Tongue (tissue), 2 donors: Measurements from ENCODE around the gene GATAD2A. TPM values are rescaled to one million over a fixed set of nuclear protein-coding genes. Genes with fewer than 3 reads are reported as not detected.

Source experiments
- DNase-seq: peaks from one replicate; pipeline ENCODE4 v3.0.0-alpha.2; 2015
- total RNA-seq: library from RNA; depleted of rRNA; stranded (reverse); fragments of >200 nt; gene quantifications from one replicate; pipeline ENCODE4 v1.2.3, GENCODE V29; 2014

Gene GATAD2A
- total RNA-seq, 1 donor from 2014 or later: 24.0 TPM

- DNase-seq: peak; percentile 94
These were observed 84.9 kb downstream of the GATAD2A start for GRCh38 chr19:19490214-19490968.

DNA sequence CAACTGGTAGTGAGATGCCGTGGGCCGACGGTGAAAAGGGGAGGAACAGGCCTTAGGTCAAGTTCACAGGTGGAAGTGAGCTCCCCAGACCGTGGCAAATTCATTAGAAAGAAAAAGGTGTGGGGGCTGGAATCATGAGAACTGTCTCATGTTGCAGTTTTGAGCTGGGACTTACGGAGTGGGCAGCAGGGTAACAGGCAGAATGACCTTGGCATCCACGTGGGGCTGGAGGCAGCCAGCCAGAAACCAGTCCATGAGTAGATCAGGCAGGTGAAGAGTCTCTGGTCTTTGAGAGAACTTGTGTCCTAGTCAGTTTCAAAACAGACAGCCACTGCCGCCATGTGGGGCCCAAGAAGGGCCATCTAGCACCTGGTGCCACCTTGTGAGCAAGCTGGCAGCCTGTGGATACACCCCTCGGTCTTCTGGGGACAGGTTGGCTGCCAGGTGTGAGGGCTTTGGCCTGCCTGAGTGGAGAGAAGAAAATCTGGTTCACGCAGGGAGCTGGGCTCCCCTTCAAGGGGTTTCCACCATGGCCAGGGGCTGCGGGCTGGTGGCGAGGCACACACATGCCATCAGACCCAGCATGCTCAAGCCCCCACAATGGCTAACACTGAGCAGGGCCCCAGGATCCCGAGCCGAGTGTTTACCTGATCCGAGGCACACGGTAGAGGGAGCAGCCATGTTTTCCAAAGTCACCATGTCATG is 86.0 kb downstream of the GATAD2A start:
- DNase-seq: no peak

DNA sequence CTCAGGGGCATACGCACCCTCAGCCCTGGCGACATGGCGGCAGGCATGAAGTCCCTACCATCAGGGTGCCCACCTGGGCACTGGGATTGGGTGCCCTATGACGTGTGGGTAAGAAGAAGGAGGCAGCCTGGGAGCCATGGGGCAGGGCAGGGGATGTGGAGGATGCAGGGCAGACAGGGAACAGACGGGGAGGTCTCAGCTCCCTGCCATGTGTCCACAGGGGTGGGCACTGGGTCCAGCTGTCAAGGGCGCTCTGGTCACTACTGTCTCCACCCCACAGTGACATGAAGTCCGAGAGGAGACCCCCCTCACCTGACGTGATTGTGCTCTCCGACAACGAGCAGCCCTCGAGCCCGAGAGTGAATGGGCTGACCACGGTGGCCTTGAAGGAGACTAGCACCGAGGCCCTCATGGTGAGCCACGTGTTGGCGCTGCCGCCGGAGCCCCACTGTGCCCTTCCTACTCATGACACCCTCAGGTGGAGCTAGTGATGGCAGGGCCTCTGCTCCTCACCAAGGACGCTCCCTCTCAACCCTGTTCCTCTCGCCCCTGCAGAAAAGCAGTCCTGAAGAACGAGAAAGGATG is 86.6 kb downstream of the GATAD2A start:
- no peak for DNase-seq

- no peak for DNase-seq
These were observed 88.5 kb downstream of the GATAD2A start for GRCh38 chr19:19493841-19494546.

- no peak for DNase-seq
These were observed 90.4 kb downstream of the GATAD2A start for GRCh38 chr19:19495614-19496603.

- DNase-seq: no peak
These were observed 92.9 kb downstream of the GATAD2A start for GRCh38 chr19:19498255-19498991.

DNA sequence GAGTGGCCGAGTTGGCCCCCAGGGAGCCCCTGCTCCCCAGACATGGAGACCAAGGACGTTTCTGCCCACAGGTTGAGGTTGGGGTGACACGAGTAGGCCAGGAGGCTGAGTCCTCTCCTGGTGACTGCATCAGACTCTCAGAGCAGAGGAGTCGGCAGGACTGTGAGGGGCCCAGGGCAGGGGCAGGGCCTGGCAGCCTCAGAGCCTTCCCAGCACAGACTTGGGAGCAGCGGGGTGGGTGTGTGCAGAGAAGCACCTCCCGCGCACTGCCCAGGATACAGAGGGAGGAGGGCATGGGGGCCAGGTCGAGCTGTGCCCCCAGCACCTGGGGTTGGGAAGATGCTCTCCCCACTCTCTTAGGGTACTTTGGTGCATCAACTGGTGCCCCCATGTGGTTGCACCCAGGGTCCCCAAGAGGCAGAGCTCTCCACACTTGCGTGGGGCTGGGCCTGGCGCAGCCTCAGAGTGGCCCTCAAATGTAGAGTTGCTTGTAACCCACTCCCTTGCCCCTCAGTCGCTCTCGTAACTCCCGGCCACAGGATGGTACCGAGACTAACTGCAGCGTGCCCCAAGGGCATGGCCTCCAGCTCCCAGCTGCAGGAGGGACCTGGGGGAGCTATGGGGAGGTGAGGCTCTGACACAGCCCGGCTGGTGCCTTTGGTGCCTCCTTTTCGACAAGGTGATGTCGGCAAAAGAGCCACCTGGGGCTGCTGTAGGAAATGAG is 94.0 kb downstream of the GATAD2A start:
- no peak for DNase-seq

DNA sequence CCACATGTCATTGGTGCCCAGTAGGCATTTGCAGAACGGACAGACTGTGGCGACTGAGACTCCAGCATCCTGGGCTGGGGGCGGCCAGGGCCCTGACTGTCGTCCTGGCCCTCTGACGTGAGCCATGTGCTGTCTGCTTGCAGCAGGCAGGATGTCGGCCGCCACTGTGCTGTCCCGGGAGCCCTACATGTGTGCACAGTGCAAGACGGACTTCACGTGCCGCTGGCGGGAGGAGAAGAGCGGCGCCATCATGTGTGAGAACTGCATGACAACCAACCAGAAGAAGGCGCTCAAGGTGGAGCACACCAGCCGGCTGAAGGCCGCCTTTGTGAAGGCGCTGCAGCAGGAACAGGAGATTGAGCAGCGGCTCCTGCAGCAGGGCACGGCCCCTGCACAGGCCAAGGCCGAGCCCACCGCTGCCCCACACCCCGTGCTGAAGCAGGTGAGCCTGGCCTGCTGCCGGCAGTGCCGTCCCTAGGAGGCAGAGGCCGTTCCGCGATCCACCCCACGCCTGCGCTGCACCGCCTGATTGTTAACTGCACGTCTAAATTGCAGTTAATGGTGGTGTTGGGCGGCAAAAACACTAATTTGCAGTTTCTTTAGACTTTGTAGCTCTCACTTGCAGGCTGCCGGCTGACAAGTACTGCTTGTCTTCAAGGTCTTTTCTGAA is 95.6 kb downstream of the GATAD2A start:
- DNase-seq: no peak

DNA sequence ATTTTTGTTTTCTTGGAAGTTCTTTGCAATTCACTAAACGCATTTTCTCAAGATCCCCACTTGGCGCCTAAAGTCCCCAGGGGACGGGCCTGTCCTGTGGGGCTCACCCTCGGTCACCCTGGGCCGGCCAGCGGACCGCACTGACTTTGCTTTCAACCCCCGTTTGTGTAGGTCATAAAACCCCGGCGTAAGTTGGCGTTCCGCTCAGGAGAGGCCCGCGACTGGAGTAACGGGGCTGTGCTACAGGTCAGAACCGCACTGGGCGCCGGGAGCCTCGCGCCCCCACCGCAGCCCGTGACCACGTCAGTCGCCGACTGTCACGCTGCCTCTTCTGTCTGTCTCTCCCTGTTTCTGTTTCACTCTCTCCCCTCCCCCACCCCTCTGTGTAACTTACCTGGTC is 96.3 kb downstream of the GATAD2A start:
- no peak for DNase-seq

- DNase-seq: no peak
These were observed 96.8 kb downstream of the GATAD2A start for GRCh38 chr19:19502281-19502680.

DNA sequence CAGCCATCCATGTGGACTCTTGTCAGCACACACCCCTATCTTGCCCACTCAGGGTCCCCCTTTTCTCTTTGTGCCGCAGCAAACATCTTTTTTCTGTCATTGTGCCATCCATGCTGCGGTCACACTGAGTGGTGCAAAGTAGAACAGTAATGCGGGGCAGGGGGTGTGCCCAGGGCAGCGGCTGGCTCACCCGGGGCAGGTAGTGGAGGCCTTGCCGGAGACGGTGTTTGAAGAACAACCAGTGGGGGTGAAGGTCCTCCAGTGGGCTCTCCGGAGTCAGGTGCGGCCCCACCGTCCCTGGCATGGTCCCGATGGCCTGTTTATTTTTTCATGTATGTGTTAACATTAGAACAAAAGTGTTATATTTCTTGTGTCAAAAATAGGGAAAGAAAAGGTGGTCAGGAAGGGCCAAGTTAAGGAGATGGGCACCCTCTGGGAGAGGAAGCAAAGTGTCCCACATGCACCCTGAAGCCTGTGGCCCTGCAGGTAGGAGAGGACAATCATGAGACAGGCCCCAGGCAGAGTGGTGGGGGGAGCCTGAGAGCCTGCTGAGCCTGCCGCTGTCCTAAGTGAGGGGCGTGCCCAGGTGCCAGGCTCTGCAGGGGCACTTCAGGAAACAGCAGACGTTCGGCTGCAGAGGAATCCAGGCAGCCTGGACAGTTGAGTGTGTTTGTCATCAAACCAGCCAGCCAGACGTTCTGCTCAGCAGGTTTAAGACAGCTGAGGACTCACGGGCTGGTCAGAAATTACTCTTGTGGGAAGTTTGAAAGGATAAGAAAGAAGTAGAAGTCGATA is 97.5 kb downstream of the GATAD2A start:
- DNase-seq: no peak

- no peak for DNase-seq
These were observed 99.5 kb downstream of the GATAD2A start for GRCh38 chr19:19504754-19505668.

DNA sequence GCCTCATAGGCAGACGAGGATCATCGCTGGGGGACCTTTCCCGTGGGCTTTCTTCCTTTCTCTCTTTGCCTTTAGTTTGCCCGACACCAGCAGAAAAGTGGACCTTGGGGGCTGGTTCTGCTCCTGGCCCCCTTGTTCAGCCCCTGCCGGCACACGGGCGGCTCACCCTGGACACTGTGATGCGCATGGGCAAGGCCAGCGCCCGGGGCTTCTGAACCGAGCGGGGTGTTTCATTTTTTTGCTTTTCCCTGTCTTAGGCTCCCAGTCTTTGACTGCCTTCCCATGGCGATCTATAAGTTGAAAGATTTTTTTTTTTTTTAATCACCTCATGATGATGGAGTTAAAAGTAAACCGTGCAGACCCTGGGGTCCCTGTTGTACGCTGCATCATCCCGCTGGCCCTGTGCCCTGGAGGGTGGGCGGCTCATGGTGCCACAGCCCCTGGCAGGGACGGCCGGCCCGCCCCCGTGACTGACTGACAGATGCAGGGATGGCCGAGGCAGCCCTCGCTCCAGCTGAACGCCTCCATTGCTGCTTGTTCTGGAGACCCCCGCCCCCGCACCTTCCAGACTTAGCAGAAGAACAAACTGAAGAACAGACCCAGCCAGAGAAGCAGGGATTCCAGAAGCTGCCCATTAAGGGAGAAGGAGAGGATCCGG is 100.3 kb downstream of the GATAD2A start:
- no peak for DNase-seq

GRCh38 chr19:19506592-19506991 is 101.1 kb downstream of the GATAD2A start:
- DNase-seq: no peak

DNA sequence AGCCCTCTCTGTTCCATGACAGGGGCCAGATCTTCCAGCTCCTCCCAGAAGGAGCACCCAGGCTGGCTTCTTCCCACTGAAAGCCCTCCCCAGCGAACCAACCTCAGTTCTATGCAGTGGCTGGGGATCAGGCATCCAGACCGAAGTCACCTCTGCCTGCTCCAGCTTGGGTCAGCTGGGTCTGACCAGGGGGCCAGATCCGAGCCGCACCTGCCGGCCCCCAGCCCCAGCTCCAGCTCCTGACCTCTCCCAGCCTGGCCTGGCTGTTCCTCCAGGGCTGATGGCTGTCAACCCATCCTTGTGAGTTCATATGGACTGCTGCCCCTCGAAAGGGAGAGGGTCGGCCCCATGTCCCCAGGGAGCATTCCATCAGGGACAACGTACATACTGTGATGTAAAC is 101.9 kb downstream of the GATAD2A start:
- no peak for DNase-seq

DNA sequence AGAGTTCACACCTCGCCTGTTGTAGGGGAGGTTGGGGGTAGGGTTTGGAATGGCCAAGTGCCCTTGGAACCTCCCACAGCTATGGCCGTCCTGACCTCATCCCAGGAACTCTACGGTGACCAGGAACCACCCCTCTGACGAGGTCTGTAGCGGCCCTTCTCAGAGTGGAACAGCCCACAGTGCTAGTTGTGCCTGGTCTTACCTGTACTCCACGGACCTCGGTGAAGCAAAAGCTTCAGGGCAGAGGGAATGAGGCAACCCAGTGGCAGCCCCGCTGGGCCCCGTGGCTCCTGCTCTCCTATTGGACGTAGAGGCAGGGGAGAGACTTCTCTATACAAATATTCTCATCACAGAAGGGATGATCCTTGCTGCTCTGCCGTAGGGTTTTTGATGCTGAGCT is 102.7 kb downstream of the GATAD2A start:
- no peak for DNase-seq

- no peak for DNase-seq
These were observed 105.0 kb downstream of the GATAD2A start for GRCh38 chr19:19510432-19510831.
